ENCODE measurements around the gene DEFB129. TPM values are rescaled to one million over a fixed set of nuclear protein-coding genes. Genes with fewer than 3 reads are reported as not detected.

The DEFB129 gene
- total and polyA plus RNA-seq, 10 of the 15 experiments (the other 5 are each of a cell fraction or from before 2014, with no cell fraction given), result not detected

DNA sequence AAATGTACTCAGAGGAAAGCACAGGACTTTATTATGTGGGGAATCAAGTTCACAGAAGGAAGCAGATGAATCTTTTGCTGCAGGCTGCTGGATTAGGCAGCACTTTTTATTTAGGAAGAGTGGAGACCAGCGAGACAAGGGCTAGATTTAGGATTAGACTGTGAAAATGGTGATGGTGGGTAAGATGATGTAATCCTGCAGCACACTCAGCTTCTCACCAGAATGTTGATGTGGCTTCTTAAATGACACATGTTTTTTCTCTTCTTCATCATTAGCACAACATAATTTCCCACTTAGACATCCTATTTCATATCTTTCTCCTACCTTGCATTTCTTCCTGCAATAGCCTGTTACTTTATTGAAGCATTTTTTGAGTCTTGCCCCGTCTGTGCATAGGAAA lies 39.3 kb upstream of the DEFB129 start:
- DNase-seq (ENCODE audit: low read depth, low spot score) (no peak), FAIRE-seq (no peak), ATAC-seq (no peak)
- no peaks in the 10 kb centered on the region for H4K20me1 ChIP-seq (ENCODE audit: control insufficient read depth, insufficient read depth)
- WGBS (ENCODE audit: insufficient coverage, insufficient replicate concordance, low lambda C conversion rate, missing lambda C conversion rate), result 0% methylated on average over 2 of the region's 2 CpGs
- H2AFZ ChIP-seq (ENCODE audit: control insufficient read depth, low read depth, low read length), result no peak overlapping the region
- SMC1A ChIA-PET (ENCODE audit: uncharacterized antibody, unreplicated experiment), result no interaction called here
- CTCF ChIA-PET, result no interaction called here
- no peaks in the 10 kb centered on the region for H3K9me3 ChIP-seq (replicated peaks; ENCODE audit: control insufficient read depth, insufficient read depth, low read length)
- intact Hi-C loops (cut with micrococcal nuclease; ENCODE audit: unreplicated experiment), result no loop called here
- BruUV-seq (replicated peaks), result no TSS peak
- no peak overlapping the region for H3K4me3 ChIP-seq
- H3K9ac ChIP-seq (ENCODE audit: control insufficient read depth, insufficient read depth, low read length), result no peak overlapping the region
- H3K79me2 ChIP-seq (ENCODE audit: control insufficient read depth, insufficient read depth, low read length), result no peaks in the 10 kb centered on the region
- H3K4me1 ChIP-seq (ENCODE audit: control insufficient read depth, insufficient read depth, low read length), result no peaks in the 10 kb centered on the region
- in situ Hi-C loops (cut with MboI), result no loop called here
- POLR2A ChIA-PET, result no interaction called here
- H3K27ac ChIP-seq (ENCODE audit: control insufficient read depth, insufficient read depth), result no peak overlapping the region
- no peaks in the 10 kb centered on the region for H3K27me3 ChIP-seq (replicated peaks in 1 of 2; ENCODE audit: control insufficient read depth in 2 of 2, insufficient read depth in 2 of 2, low read length in 1 of 2)
- no peaks in the 10 kb centered on the region for H3K36me3 ChIP-seq (ENCODE audit: control insufficient read depth in 2 of 2, insufficient read depth in 2 of 2, low read length in 1 of 2)
- no peak overlapping the region for H3K4me2 ChIP-seq (ENCODE audit: control insufficient read depth, insufficient read depth)
- RAD21 ChIA-PET (ENCODE audit: unreplicated experiment), result no interaction called here
- TF ChIP-seq, protein P1, sequence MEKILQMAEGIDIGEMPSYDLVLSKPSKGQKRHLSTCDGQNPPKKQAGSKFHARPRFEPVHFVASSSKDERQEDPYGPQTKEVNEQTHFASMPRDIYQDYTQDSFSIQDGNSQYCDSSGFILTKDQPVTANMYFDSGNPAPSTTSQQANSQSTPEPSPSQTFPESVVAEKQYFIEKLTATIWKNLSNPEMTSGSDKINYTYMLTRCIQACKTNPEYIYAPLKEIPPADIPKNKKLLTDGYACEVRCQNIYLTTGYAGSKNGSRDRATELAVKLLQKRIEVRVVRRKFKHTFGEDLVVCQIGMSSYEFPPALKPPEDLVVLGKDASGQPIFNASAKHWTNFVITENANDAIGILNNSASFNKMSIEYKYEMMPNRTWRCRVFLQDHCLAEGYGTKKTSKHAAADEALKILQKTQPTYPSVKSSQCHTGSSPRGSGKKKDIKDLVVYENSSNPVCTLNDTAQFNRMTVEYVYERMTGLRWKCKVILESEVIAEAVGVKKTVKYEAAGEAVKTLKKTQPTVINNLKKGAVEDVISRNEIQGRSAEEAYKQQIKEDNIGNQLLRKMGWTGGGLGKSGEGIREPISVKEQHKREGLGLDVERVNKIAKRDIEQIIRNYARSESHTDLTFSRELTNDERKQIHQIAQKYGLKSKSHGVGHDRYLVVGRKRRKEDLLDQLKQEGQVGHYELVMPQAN (conservative IDR thresholded peaks at IDR 0.05), result no peak

DNA sequence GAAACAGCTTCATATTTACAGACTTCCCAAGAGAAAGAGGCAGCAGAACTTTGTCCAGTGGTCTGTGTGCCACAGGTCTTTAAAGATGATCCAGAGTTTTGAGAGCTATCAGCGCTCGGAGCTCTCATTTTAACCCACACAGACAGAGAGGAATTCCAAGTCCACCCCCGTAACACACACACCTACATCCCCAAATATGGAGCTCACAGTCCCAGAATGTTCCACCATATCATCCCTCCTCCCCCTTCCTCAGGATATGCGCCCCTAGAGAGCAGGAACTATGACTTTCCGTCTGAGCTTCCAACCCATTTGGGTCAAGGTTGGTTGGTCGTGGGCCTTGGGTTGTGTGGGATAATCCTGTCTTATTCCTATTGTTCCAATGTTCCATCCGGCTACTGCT lies 37.4 kb upstream of the DEFB129 start, which contains the start of gene DEFB128:
Gene DEFB128, minus strand, starts transcription at position 101 of the 400 bp plus-strand sequence. Its CDS starts 88 bp downstream, at position 13.
- H2AFZ ChIP-seq (ENCODE audit: control insufficient read depth, low read depth, low read length), result no peak within 1 kb of the TSS
- CTCF ChIA-PET, result no interaction called here

More for the DNA sequence above, 37.4 kb upstream of the DEFB129 start, which contains the start of gene DEFB128:
- no peak for FAIRE-seq
- H3K36me3 ChIP-seq (ENCODE audit: control insufficient read depth in 2 of 2, insufficient read depth in 2 of 2, low read length in 1 of 2), result no peaks in the 10 kb centered on the region
- no peak for DNase-seq (ENCODE audit: low read depth, low spot score)
- no peaks in the 10 kb centered on the region for H4K20me1 ChIP-seq (ENCODE audit: control insufficient read depth, insufficient read depth)
- no peaks in the 10 kb centered on the region for H3K4me1 ChIP-seq (ENCODE audit: control insufficient read depth, insufficient read depth, low read length)
- POLR2A ChIA-PET, result no interaction called here
- no TSS peak for BruUV-seq (replicated peaks)
- no peak within 1 kb of the TSS for H3K4me2 ChIP-seq (ENCODE audit: control insufficient read depth, insufficient read depth)
- H3K79me2 ChIP-seq (ENCODE audit: control insufficient read depth, insufficient read depth, low read length), result no peaks in the 10 kb centered on the region
- no peak within 1 kb of the TSS for H3K27ac ChIP-seq (ENCODE audit: control insufficient read depth, insufficient read depth)
- SMC1A ChIA-PET (ENCODE audit: uncharacterized antibody, unreplicated experiment), result no interaction called here
- no peak within 1 kb of the TSS for H3K9ac ChIP-seq (ENCODE audit: control insufficient read depth, insufficient read depth, low read length)
- ATAC-seq, result no peak
- TF ChIP-seq NFIC (IDR thresholded peaks at IDR 0.05; ENCODE audit: low read depth, low read length), result no peak
- no peak for TF ChIP-seq ESRRA (IDR thresholded peaks at IDR 0.05; ENCODE audit: low read length)
- no peak for TF ChIP-seq BACH1 (IDR thresholded peaks at IDR 0.05; ENCODE audit: borderline replicate concordance)
- TF ChIP-seq RAD21 (IDR thresholded peaks at IDR 0.05; ENCODE audit: insufficient read depth, low read depth, low read length), result no peak
- no peak for TF ChIP-seq IKZF1 (conservative IDR thresholded peaks at IDR 0.05)
- H3K27me3 ChIP-seq (replicated peaks in 1 of 2; ENCODE audit: control insufficient read depth in 2 of 2, insufficient read depth in 2 of 2, low read length in 1 of 2), result no peaks in the 10 kb centered on the region
- H3K9me3 ChIP-seq (replicated peaks; ENCODE audit: control insufficient read depth, insufficient read depth, low read length), result no peaks in the 10 kb centered on the region
- no peak within 1 kb of the TSS for H3K4me3 ChIP-seq
- intact Hi-C loops (cut with micrococcal nuclease; ENCODE audit: unreplicated experiment) (no loop called here), in situ Hi-C loops (cut with MboI) (no loop called here)
- RAD21 ChIA-PET (ENCODE audit: unreplicated experiment), result no interaction called here
- 5% methylated on average over 7 of the region's 7 CpGs for WGBS (ENCODE audit: insufficient coverage, insufficient replicate concordance, low lambda C conversion rate, missing lambda C conversion rate)

Data from GM12878 (cell line).